ENCODE measurements around the gene PSTK. TPM values are rescaled to one million over a fixed set of nuclear protein-coding genes. Genes with fewer than 3 reads are reported as not detected.

The PSTK gene
- polyA plus RNA-seq, 4 donors = 1.4 to 6.1 (median 2.9) TPM

GRCh38 chr10:123038782-123039631 lies 58.8 kb downstream of the PSTK start:
- FAIRE-seq = no peak
- H3K27me3 ChIP-seq (ENCODE audit: control insufficient read depth in 3 of 3, insufficient read depth in 3 of 3, low read length in 3 of 3) = no peaks in the 10 kb centered on the region
- WGBS, 3 donors = 64 to 74% (median 67%) methylated on average over 18 of the region's 18 CpGs
- DNase-seq = no peak
- H3K27ac ChIP-seq (ENCODE audit: low read depth in 1 of 3, low read length in 2 of 3) = no peak overlapping the region
- peaks cover 0 to 9% (median 5%) of the 10 kb centered on the region in 3 donors for H3K36me3 ChIP-seq (ENCODE audit: control insufficient read depth in 3 of 3, insufficient read depth in 2 of 3, low read depth in 1 of 3, low read length in 3 of 3)
- H3K4me1 ChIP-seq (ENCODE audit: control insufficient read depth in 3 of 3, insufficient read depth in 2 of 3, low read depth in 1 of 3, low read length in 2 of 3) = no peaks in the 10 kb centered on the region
- no peaks in the 10 kb centered on the region for H3K9me3 ChIP-seq (ENCODE audit: control insufficient read depth in 2 of 2, insufficient read depth in 1 of 2, low read depth in 1 of 2, low read length in 1 of 2)
- H3K4me3 ChIP-seq (ENCODE audit: low read depth in 1 of 3, low read length in 3 of 3) = no peak overlapping the region

DNA sequence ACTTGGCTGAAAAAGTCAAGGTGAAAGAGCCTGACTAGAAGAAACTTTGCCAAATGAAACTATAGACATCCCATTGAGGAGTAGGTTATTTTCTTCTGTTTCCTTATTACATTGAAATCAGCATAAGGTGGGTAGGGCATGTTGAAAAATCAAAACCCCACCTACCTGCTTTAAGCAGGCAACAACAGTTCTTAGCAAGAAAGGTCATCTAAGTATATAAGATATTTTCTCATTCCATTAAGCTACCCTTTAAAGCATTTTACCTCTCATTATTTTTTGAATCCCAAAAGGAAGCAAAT lies 59.4 kb downstream of the PSTK start:
- Histone ChIP-seq H3K27ac (ENCODE audit: low read depth in 1 of 3, low read length in 2 of 3) (no peak overlapping the region), H3K4me1 (ENCODE audit: control insufficient read depth in 3 of 3, insufficient read depth in 2 of 3, low read depth in 1 of 3, low read length in 2 of 3) (no peaks in the 10 kb centered on the region), H3K36me3 (ENCODE audit: control insufficient read depth in 3 of 3, insufficient read depth in 2 of 3, low read depth in 1 of 3, low read length in 3 of 3) (peaks cover 0 to 10% (median 9%) of the 10 kb centered on the region in 3 donors), H3K4me3 (ENCODE audit: low read depth in 1 of 3, low read length in 3 of 3) (no peak overlapping the region), H3K27me3 (ENCODE audit: control insufficient read depth in 3 of 3, insufficient read depth in 3 of 3, low read length in 3 of 3) (no peaks in the 10 kb centered on the region), H3K9me3 (ENCODE audit: control insufficient read depth in 2 of 2, insufficient read depth in 1 of 2, low read depth in 1 of 2, low read length in 1 of 2) (no peaks in the 10 kb centered on the region)
- peak in 1 of 2 donors; percentile 29 for DNase-seq
- FAIRE-seq = no peak

Other genes starting within 250 kb of the PSTK start
- gene CUZD1, start 134.5 kb upstream of the PSTK start, polyA plus RNA-seq = 1 to 10 TPM in 2 of 4 donors, under 1 TPM in 2; 0.67 to 3.2 (median 1.5) TPM
- 1 to 10 TPM in 2 of 4 donors, not detected in 2; 3.9 to 5.7 TPM for gene FAM24B, start 100.8 kb upstream of the PSTK start, polyA plus RNA-seq
- gene FAM24A, start 69.8 kb upstream of the PSTK start, polyA plus RNA-seq = not detected
- 1 to 10 TPM; 2.7 to 9.1 (median 4.8) TPM for gene C10orf88, start 26.2 kb upstream of the PSTK start, polyA plus RNA-seq
- 10 to 100 TPM in 2 of 4 donors, 1 to 10 TPM in 2; 5.1 to 17.3 (median 12.0) TPM for gene IKZF5, start 28.4 kb downstream of the PSTK start, polyA plus RNA-seq
- gene ACADSB, start 28.6 kb downstream of the PSTK start, polyA plus RNA-seq = 10 to 100 TPM in 3 of 4 donors, 1 to 10 TPM in 1; 7.7 to 26.4 (median 13.5) TPM
- under 1 TPM in 2 of 4 donors, not detected in 2; 0.31 to 0.51 TPM for gene HMX3, start 155.6 kb downstream of the PSTK start, polyA plus RNA-seq
- gene HMX2, start 167.7 kb downstream of the PSTK start, polyA plus RNA-seq = under 1 TPM in 2 of 4 donors, not detected in 2; 0.12 to 0.48 TPM
- gene BUB3, start 174.0 kb downstream of the PSTK start, polyA plus RNA-seq = 10 to 100 TPM; 37.6 to 83.6 (median 63.8) TPM

Data from small intestine (tissue), 7 donors.